IPS-18a (cell line): ENCODE measurements around the gene LAMC1.

Experiments
- H3K27ac ChIP-seq: one replicate; pipeline ENCODE4 v1.5.1; 2013; ENCODE audit warnings: low read length
- H3K27me3 ChIP-seq: one replicate; pipeline ENCODE4 v1.6.1; 2013; ENCODE audit warnings: mild to moderate bottlenecking, low read length; ENCODE audit not compliant: control insufficient read depth, insufficient read depth
- H3K36me3 ChIP-seq: one replicate; pipeline ENCODE4 v1.6.1; 2013; ENCODE audit warnings: low read depth, low read length; ENCODE audit not compliant: control insufficient read depth
- H3K4me1 ChIP-seq: one replicate; pipeline ENCODE4 v1.6.1; 2013; ENCODE audit warnings: low read depth, low read length; ENCODE audit not compliant: control insufficient read depth
- H3K4me3 ChIP-seq: one replicate; pipeline ENCODE4 v1.5.1; 2013; ENCODE audit warnings: low read length
- H3K9ac ChIP-seq: one replicate; pipeline ENCODE4 v1.6.1; 2013; ENCODE audit warnings: mild to moderate bottlenecking, low read length, moderate library complexity
- H3K9me3 ChIP-seq: one replicate; pipeline ENCODE4 v1.6.1; 2013; ENCODE audit warnings: low read depth, low read length; ENCODE audit not compliant: control insufficient read depth

Gene LAMC1

DNA sequence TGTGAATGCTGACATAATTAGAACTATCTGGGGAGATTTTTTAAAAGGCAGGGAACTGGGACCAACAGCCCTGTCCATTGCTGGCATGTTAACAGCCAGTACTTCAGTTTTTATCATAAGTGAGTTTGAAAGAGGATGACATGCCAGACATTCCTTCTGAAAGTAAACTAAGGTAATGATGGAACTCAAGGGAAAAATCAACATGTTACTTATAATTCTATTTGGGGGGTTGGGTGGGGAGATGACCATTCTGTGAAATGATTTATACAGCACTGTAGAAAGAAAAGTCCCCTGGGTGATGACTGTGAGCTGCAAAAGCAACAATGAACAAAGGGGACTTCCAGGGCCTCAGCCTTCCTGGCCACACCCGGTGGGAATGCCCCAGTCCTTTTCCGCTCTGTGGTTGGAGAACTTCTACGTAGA lies 157.4 kb downstream of the LAMC1 start:
- no peak overlapping the region for H3K4me3 ChIP-seq
- H3K27me3 ChIP-seq, result no peaks in the 10 kb centered on the region
- no peaks in the 10 kb centered on the region for H3K36me3 ChIP-seq
- H3K9me3 ChIP-seq, result no peaks in the 10 kb centered on the region
- H3K27ac ChIP-seq, result no peak overlapping the region
- H3K9ac ChIP-seq, result no peak overlapping the region
- H3K4me1 ChIP-seq, result peaks cover 9% of the 10 kb centered on the region

DNA sequence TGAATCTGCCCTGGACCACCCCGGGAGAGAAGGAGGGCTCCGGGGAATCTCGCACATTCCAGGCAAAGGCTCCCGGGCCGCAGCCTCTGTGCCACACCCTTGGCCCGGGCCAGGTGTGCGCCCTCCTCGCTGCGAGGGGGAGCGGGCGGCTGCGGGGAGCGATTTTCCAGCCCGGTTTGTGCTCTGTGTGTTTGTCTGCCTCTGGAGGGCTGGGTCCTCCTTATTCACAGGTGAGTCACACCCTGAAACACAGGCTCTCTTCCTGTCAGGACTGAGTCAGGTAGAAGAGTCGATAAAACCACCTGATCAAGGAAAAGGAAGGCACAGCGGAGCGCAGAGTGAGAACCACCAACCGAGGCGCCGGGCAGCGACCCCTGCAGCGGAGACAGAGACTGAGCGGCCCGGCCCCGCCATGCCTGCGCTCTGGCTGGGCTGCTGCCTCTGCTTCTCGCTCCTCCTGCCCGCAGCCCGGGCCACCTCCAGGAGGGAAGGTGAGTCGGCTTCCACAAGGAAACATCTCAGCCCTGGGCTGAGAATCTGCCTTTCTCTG lies 162.8 kb downstream of the LAMC1 start, which contains the start of gene LAMC2:
LAMC2 (plus strand) TSS at position 324 of the 550 bp plus-strand sequence; CDS start at position 413, 89 bp downstream.
- H3K4me1 ChIP-seq, result peaks cover 10% of the 10 kb centered on the region
- H3K4me3 ChIP-seq, result peak within 1 kb of the TSS; percentile 66
- peaks cover 11% of the 10 kb centered on the region for H3K27me3 ChIP-seq
- no peak within 1 kb of the TSS for H3K27ac ChIP-seq
- no peaks in the 10 kb centered on the region for H3K36me3 ChIP-seq
- H3K9ac ChIP-seq, result peak within 1 kb of the TSS; percentile 52
- H3K9me3 ChIP-seq, result no peaks in the 10 kb centered on the region

DNA sequence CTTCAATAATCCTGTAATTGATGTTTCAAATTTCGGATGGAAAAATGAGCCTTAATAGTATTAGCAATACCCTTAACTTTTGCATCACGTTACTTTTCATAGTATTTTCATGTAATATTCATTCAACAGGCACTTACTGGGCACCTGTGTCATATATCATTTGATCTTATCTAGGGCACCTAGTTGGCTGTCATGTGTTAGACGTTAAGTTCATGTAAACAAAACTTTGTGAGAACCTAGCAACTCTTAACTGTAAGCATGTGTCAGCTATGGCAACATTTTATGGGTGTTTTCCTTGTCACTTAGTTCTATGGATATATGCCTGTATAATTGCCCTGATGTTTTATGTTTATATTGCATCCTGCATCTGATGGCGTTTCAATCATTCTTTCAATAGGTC lies 163.6 kb downstream of the LAMC1 start:
- no peak overlapping the region for H3K27ac ChIP-seq
- H3K9me3 ChIP-seq, result no peaks in the 10 kb centered on the region
- H3K36me3 ChIP-seq, result no peaks in the 10 kb centered on the region
- peak overlapping the region; percentile 66 for H3K4me3 ChIP-seq
- H3K9ac ChIP-seq, result peak overlapping the region; percentile 52
- peaks cover 8% of the 10 kb centered on the region for H3K4me1 ChIP-seq
- H3K27me3 ChIP-seq, result peaks cover 11% of the 10 kb centered on the region

DNA sequence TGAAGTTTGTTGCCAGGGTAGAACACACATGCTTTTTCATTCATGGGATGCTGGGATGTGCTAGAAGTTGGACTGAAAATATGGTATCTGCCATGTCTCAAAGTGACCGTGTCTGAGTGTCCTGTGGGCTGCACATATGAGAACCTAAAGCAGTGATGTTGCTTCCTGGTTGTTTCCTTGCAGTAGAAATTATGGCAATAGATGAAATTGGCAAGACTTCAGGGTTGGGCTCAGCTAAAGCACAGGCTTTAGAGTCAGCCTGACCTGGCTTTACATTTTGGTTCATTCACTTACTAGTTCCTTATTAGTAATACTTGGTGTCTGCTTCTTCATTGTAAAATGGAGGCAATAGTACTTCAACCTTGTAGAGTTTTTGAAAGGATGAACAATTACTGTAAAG lies 165.0 kb downstream of the LAMC1 start:
- H3K36me3 ChIP-seq, result no peaks in the 10 kb centered on the region
- no peak overlapping the region for H3K4me3 ChIP-seq
- H3K4me1 ChIP-seq, result peaks cover 12% of the 10 kb centered on the region
- H3K27ac ChIP-seq, result no peak overlapping the region
- H3K9me3 ChIP-seq, result no peaks in the 10 kb centered on the region
- H3K27me3 ChIP-seq, result peaks cover 11% of the 10 kb centered on the region
- H3K9ac ChIP-seq, result no peak overlapping the region

DNA sequence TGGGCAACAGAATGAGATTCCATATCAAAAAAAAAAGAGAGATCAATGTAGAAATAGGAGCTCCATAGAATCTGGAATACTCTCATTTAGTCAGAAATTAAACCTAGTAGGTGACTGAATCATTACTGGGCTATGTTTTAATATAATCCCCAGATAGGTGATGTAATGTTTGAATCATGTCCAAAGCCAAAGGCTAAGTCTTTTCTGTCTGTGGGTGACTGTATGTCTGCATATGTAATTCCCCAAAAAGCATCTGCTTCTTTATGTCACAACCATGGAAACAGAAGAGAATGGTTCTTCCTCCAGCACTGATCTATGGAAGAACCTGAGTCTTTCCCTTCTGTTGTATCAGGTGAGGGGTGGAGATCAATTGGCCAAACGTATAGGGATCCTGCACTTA lies 168.6 kb downstream of the LAMC1 start:
- no peak overlapping the region for H3K4me3 ChIP-seq
- H3K36me3 ChIP-seq, result no peaks in the 10 kb centered on the region
- no peak overlapping the region for H3K9ac ChIP-seq
- H3K27ac ChIP-seq, result no peak overlapping the region
- peaks cover 4% of the 10 kb centered on the region for H3K27me3 ChIP-seq
- H3K9me3 ChIP-seq, result no peaks in the 10 kb centered on the region
- peaks cover 27% of the 10 kb centered on the region for H3K4me1 ChIP-seq

DNA sequence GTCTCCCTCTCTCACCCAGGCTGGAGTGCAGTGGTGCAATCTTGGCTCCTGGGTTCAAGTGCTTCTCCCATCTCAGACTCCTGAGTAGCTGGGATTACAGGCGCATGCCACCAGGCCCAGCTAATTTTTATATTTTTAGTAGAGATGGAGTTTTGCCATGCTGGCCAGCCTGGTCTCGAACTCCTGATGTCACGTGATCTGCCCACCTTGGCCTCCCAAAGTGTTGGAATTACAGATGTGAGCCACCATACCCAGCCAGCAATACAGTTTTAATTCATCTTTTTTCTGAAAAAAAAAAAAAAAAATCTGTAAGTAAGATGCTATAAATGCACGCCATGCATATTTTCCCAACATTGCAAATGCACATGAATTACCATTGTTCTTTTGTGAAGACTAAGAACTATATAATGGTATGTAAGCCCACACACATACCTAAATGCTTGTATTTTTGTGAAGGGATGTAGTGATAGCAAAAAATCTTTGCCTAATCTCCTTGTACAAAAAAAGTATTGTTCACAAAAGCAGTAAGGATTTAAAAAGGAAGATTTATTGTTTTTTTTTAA lies 170.8 kb downstream of the LAMC1 start:
- peaks cover 25% of the 10 kb centered on the region for H3K4me1 ChIP-seq
- no peak overlapping the region for H3K9ac ChIP-seq
- H3K27ac ChIP-seq, result no peak overlapping the region
- no peaks in the 10 kb centered on the region for H3K9me3 ChIP-seq
- H3K36me3 ChIP-seq, result no peaks in the 10 kb centered on the region
- no peak overlapping the region for H3K4me3 ChIP-seq
- H3K27me3 ChIP-seq, result no peaks in the 10 kb centered on the region

DNA sequence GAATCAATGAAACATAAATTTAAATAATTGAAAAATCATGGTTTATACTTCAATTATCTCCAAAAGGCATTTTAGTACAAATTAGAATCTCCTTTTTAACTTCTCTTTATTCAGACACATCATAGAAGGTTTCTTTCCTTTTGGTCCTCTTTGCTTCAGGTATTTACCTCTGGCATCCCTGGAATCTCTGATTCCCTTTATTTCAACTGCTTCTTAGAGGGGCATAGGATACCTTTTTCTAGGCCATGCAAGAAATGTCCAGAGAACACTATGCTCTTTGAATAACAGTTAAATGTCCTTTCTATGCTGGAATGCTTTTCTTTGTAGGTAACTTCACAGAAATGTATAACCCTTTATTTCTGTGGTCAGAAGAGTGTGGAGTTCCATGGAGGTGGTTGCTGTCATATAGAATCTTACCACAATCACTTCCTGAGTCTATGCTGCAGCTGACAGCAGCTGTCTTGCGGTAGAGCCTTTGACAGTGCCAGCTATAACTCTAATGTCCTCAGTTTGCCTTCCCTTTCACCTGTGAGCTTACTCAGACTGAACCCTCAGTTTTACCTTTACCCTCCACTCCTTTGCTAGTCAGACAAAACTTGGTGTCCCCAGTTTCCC lies 171.4 kb downstream of the LAMC1 start:
- Histone ChIP-seq H3K27ac (no peak overlapping the region), H3K9me3 (no peaks in the 10 kb centered on the region), H3K9ac (no peak overlapping the region), H3K4me1 (peaks cover 25% of the 10 kb centered on the region), H3K36me3 (no peaks in the 10 kb centered on the region), H3K27me3 (no peaks in the 10 kb centered on the region), H3K4me3 (no peak overlapping the region)

DNA sequence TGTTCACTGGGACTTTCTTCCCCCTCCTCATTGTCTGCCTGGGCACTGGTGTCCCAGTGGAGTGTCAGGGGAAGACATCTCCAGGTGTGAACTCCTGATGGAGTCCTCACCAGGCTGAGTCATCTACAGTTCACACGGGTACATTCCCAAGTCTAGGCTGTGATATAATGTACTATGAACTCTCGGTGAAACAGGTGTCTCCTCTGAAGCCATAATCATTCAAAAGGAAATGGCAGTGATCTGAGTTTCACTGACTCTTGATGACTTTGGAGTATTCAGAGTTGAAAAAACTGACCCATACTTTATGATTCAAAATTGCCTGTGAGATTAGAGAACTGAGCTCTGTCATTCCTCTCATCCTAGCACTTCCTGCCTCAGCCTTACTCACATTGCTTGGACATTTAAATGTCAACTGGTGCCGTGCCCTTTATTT lies 171.9 kb downstream of the LAMC1 start:
- H3K9me3 ChIP-seq, result no peaks in the 10 kb centered on the region
- H3K9ac ChIP-seq, result no peak overlapping the region
- no peaks in the 10 kb centered on the region for H3K36me3 ChIP-seq
- no peaks in the 10 kb centered on the region for H3K27me3 ChIP-seq
- no peak overlapping the region for H3K4me3 ChIP-seq
- peaks cover 25% of the 10 kb centered on the region for H3K4me1 ChIP-seq
- no peak overlapping the region for H3K27ac ChIP-seq
